ENCODE data around the gene KRT35. TPM values are rescaled to one million over a fixed set of nuclear protein-coding genes. Genes with fewer than 3 reads are reported as not detected.

Gene KRT35
- total and polyA plus RNA-seq, 2 donors, result 0.05 to 0.21 TPM

DNA sequence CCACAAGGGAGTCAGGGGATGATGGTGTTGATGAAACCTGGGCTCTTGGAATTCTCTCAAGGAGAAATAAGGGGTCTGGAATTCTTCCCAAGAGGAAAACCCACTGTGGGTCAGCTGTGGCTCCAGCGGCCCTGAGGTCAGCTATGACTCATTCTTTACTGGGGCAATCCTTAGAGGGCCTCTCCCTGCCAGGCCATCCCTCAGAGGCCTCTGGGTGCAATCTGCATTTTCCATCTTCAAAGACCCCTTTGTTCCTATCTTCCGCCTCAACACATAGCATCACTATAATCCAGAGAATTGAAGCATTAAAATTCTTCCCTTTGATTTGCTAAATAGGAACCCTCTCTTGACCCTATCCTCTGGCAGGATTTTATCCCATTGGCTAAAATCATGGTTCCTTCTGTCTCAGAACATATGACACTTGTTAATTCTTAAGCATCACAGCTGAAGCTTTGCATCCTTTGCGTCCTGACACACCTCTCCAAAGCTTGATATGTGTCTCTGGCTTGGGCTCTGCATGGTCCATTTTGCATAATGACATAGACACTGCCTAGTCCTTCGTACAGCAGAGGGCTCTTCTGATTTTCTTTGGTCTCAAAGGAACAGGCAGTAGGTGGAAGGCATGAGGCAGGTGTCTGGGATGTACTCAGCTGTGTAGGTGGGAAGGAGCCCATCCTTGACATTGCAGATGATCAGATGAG, 52.2 kb downstream of the KRT35 start:
- 81% methylated on average over 4 of the region's 4 CpGs for WGBS
- H3K27me3 ChIP-seq (ENCODE audit: control insufficient read depth in 2 of 2, insufficient read depth in 1 of 2, low read length in 1 of 2), result no peaks in the 10 kb centered on the region

More for the DNA sequence above, 52.2 kb downstream of the KRT35 start:
- H3K4me3 ChIP-seq (ENCODE audit: low read length in 2 of 2), result no peak overlapping the region
- H3K27ac ChIP-seq (ENCODE audit: low read depth in 1 of 2, low read length in 1 of 2), result no peak overlapping the region
- no peaks in the 10 kb centered on the region for H3K36me3 ChIP-seq (ENCODE audit: control insufficient read depth in 2 of 2, insufficient read depth in 2 of 2, low read length in 1 of 2)
- H3K9me3 ChIP-seq (ENCODE audit: control insufficient read depth in 2 of 2, insufficient read depth in 1 of 2, low read length in 1 of 2), result no peaks in the 10 kb centered on the region
- no peak for DNase-seq (ENCODE audit: low read depth in 6 of 9, low spot score in 9 of 9)
- no peaks in the 10 kb centered on the region for H3K4me1 ChIP-seq (ENCODE audit: control insufficient read depth in 2 of 2, insufficient read depth in 2 of 2, low read length in 2 of 2)

Other genes starting within 250 kb of the KRT35 start
- not detected for gene KRTAP9-3, start 248.7 kb downstream of the KRT35 start, total RNA-seq
- gene KRTAP9-3, start 248.7 kb downstream of the KRT35 start, polyA plus RNA-seq, result not detected
- gene KRTAP9-8, start 243.2 kb downstream of the KRT35 start, total RNA-seq, result not detected
- gene KRTAP9-8, start 243.2 kb downstream of the KRT35 start, polyA plus RNA-seq, result 0.09 TPM
- gene KRTAP9-4, start 231.5 kb downstream of the KRT35 start, total RNA-seq, result not detected
- 0.05 TPM for gene KRTAP9-4, start 231.5 kb downstream of the KRT35 start, polyA plus RNA-seq
- not detected for gene KRTAP9-9, start 225.8 kb downstream of the KRT35 start, total RNA-seq
- gene KRTAP9-9, start 225.8 kb downstream of the KRT35 start, polyA plus RNA-seq, result 0.02 TPM
- not detected for gene KRTAP9-6, start 215.8 kb downstream of the KRT35 start, total RNA-seq
- gene KRTAP9-6, start 215.8 kb downstream of the KRT35 start, polyA plus RNA-seq, result 0.02 TPM
- not detected for gene KRTAP9-7, start 205.5 kb downstream of the KRT35 start, total RNA-seq
- not detected for gene KRTAP9-7, start 205.5 kb downstream of the KRT35 start, polyA plus RNA-seq
- gene KRTAP29-1, start 178.3 kb downstream of the KRT35 start, total RNA-seq, result not detected
- gene KRTAP29-1, start 178.3 kb downstream of the KRT35 start, polyA plus RNA-seq, result 0.23 TPM
- gene KRTAP16-1, start 171.8 kb downstream of the KRT35 start, total RNA-seq, result not detected
- gene KRTAP16-1, start 171.8 kb downstream of the KRT35 start, polyA plus RNA-seq, result 0.07 TPM
- gene KRTAP17-1, start 165.4 kb downstream of the KRT35 start, total RNA-seq, result 0.09 TPM
- 0.11 TPM for gene KRTAP17-1, start 165.4 kb downstream of the KRT35 start, polyA plus RNA-seq
- gene KRT33A, start 130.3 kb downstream of the KRT35 start, total RNA-seq, result 0.66 TPM
- gene KRT33A, start 130.3 kb downstream of the KRT35 start, polyA plus RNA-seq, result 1.4 TPM
- gene KRT33B, start 111.3 kb downstream of the KRT35 start, total RNA-seq, result 1.7 TPM
- gene KRT33B, start 111.3 kb downstream of the KRT35 start, polyA plus RNA-seq, result 6.1 TPM
- 0.52 TPM for gene KRT34, start 98.8 kb downstream of the KRT35 start, total RNA-seq
- 1.5 TPM for gene KRT34, start 98.8 kb downstream of the KRT35 start, polyA plus RNA-seq
- 1.9 TPM for gene KRT31, start 83.5 kb downstream of the KRT35 start, total RNA-seq
- gene KRT31, start 83.5 kb downstream of the KRT35 start, polyA plus RNA-seq, result 6.4 TPM
- 0.19 TPM for gene KRT37, start 56.6 kb downstream of the KRT35 start, total RNA-seq
- 0.34 TPM for gene KRT37, start 56.6 kb downstream of the KRT35 start, polyA plus RNA-seq
- 0.38 TPM for gene KRT38, start 40.2 kb downstream of the KRT35 start, total RNA-seq
- gene KRT38, start 40.2 kb downstream of the KRT35 start, polyA plus RNA-seq, result 7.9 TPM
- gene KRT32, start 13.8 kb downstream of the KRT35 start, total RNA-seq, result 2.5 TPM
- gene KRT32, start 13.8 kb downstream of the KRT35 start, polyA plus RNA-seq, result 2.2 TPM
- gene KRT36, start 8.8 kb upstream of the KRT35 start, total RNA-seq, result 1.2 TPM
- gene KRT36, start 8.8 kb upstream of the KRT35 start, polyA plus RNA-seq, result 3.5 TPM
- gene KRT13, start 24.5 kb upstream of the KRT35 start, total RNA-seq, result 81.7 TPM
- 75.9 TPM for gene KRT13, start 24.5 kb upstream of the KRT35 start, polyA plus RNA-seq
- 191 TPM for gene KRT15, start 37.7 kb upstream of the KRT35 start, total RNA-seq
- gene KRT15, start 37.7 kb upstream of the KRT35 start, polyA plus RNA-seq, result 831 TPM
- gene KRT19, start 47.2 kb upstream of the KRT35 start, total RNA-seq, result 296 TPM
- 758 TPM for gene KRT19, start 47.2 kb upstream of the KRT35 start, polyA plus RNA-seq
- gene KRT9, start 90.9 kb upstream of the KRT35 start, total RNA-seq, result 1.7 TPM
- gene KRT9, start 90.9 kb upstream of the KRT35 start, polyA plus RNA-seq, result 60.7 TPM
- gene KRT14, start 105.7 kb upstream of the KRT35 start, total RNA-seq, result 20.7 TPM
- gene KRT14, start 105.7 kb upstream of the KRT35 start, polyA plus RNA-seq, result 210 TPM
- gene KRT16, start 131.6 kb upstream of the KRT35 start, total RNA-seq, result 7.5 TPM
- 262 TPM for gene KRT16, start 131.6 kb upstream of the KRT35 start, polyA plus RNA-seq
- 195 TPM for gene KRT17, start 143.4 kb upstream of the KRT35 start, total RNA-seq
- 2,044 TPM for gene KRT17, start 143.4 kb upstream of the KRT35 start, polyA plus RNA-seq
- 145 TPM for gene EIF1, start 207.7 kb upstream of the KRT35 start, total RNA-seq
- gene EIF1, start 207.7 kb upstream of the KRT35 start, polyA plus RNA-seq, result 1,051 TPM
- gene GAST, start 231.2 kb upstream of the KRT35 start, total RNA-seq, result 5.0 TPM
- 77.6 TPM for gene GAST, start 231.2 kb upstream of the KRT35 start, polyA plus RNA-seq

All from thymus (tissue), 11 donors.